ENCODE measurements around the gene PTPRM.

The PTPRM gene

DNA sequence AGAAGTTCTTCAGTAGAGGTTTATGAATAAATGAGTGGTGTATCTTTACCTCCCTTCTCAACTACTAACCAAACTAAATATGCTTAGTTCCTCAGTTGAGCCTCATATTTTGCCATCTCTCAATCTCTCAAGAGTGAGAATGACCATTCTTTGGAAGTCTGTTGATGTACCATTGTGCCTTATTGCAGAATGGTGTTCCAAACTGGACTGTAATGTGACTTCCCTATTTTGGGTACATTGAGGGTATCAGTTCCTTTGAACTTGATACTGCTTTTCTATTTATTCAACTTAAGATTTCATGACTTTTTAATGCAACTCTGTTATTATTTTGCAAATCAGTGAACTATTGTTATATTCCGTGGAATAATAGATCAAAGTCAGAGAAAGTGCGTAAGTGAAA is 159.4 kb downstream of the PTPRM start:
- TF ChIP-seq, protein P1, sequence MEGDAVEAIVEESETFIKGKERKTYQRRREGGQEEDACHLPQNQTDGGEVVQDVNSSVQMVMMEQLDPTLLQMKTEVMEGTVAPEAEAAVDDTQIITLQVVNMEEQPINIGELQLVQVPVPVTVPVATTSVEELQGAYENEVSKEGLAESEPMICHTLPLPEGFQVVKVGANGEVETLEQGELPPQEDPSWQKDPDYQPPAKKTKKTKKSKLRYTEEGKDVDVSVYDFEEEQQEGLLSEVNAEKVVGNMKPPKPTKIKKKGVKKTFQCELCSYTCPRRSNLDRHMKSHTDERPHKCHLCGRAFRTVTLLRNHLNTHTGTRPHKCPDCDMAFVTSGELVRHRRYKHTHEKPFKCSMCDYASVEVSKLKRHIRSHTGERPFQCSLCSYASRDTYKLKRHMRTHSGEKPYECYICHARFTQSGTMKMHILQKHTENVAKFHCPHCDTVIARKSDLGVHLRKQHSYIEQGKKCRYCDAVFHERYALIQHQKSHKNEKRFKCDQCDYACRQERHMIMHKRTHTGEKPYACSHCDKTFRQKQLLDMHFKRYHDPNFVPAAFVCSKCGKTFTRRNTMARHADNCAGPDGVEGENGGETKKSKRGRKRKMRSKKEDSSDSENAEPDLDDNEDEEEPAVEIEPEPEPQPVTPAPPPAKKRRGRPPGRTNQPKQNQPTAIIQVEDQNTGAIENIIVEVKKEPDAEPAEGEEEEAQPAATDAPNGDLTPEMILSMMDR (IDR thresholded peaks at IDR 0.05; ENCODE audit: low read depth, low read length): no peak
- H3K4me3 ChIP-seq (replicated peaks in 1 of 2; ENCODE audit: low read depth in 2 of 2, low read length in 2 of 2): no peak overlapping the region
- DNase-seq (ENCODE audit: low read depth in 2 of 2): no peak

DNA sequence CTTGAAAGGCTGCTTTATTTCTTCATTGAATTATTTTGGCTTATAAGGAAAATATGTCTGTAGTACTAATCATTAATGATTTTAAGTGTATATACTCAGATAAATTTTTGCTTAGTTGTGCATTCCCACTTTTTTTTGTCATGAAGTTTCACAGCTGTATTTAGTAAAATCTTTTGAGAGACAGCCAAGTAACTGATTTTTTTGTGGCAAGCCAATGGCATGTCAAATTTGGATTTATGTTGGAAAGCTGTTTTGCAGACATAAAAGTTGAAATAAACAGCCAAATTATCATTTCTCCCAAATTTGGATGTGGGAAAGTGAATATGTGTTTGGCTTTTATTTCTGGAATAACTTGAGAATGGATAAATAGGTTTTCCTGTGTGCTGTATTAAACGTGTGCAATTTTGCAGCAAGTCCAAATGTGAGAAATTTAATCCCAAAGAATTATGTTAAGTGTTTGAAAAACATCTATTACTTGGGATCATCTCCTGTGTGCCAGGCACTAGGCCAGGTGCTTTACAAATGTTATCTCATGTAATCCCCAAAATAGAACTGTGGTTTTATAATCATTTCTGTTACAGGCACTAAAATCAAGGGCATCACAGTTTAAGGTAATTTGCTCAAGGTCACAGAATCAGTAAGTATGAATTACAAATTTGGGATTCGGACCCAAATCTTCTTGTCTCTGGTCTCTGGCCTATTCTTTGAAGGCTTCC is 160.4 kb downstream of the PTPRM start:
- TF ChIP-seq, protein P1 (IDR thresholded peaks at IDR 0.05; ENCODE audit: low read depth, low read length): no peak
- DNase-seq (ENCODE audit: low read depth in 2 of 2): peak in 1 of 2 donors; percentile 22
- no peak overlapping the region for H3K4me3 ChIP-seq (replicated peaks in 1 of 2; ENCODE audit: low read depth in 2 of 2, low read length in 2 of 2)

DNA sequence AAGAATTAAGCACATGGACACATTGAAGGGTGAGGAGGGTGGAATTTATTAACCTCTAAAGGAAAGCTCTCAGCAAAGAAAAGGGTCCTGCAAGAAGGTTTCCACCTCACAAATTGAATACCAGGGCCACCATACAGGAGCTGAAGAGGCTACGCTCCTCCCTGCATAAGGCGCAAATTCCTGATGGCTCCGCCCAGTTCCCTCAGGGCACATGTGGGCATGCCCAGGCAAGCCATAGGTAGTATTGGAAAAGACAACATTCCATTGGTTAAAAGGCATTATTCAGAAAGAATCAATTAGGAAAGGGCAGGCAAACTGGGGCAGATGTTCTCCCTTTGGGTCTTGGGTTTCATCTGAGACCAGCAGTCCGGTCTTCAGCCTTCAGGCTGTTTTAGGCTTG is 161.2 kb downstream of the PTPRM start:
- H3K4me3 ChIP-seq (replicated peaks in 1 of 2; ENCODE audit: low read depth in 2 of 2, low read length in 2 of 2): no peak overlapping the region
- no peak for DNase-seq (ENCODE audit: low read depth in 2 of 2)
- TF ChIP-seq, protein P1 (IDR thresholded peaks at IDR 0.05; ENCODE audit: low read depth, low read length): no peak

DNA sequence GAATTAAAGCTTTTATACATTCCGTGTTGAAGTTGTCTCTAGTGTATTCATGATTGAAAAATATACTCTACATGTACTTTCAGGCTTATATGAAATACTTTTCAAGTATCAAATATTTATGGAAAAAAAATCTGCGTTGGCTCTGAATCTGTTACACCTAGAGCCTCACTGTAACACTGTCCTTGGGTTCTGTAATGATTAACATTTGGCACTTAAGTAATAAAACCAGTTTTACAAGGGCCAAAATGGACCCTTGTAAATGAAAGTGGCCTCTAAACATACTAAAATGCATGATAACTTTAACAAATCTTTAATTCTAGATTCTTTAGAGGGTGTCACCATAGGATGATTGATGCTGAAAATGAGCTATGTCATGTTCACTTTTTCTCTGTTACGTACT is 162.8 kb downstream of the PTPRM start:
- DNase-seq (ENCODE audit: low read depth in 2 of 2): no peak
- TF ChIP-seq, protein P1 (IDR thresholded peaks at IDR 0.05; ENCODE audit: low read depth, low read length): no peak
- no peak overlapping the region for H3K4me3 ChIP-seq (replicated peaks in 1 of 2; ENCODE audit: low read depth in 2 of 2, low read length in 2 of 2)

DNA sequence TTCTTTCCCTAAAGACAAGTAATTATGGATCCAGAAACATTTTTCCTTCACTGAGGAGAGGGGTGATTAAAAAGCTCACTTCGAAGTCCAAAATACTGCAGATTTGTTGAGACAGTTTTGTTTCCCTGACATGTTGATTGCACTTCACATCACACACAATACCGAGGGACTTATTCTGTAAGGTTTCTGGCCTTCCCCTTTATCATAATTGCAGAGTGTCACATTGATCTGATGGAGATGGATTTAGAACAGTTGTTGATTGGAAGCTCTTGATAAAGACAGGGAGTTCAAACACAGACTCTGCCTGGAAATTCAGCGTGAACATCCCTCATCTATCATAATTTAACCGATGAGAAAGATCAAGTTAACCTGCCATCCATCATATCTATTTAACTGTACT is 163.6 kb downstream of the PTPRM start:
- TF ChIP-seq, protein P1 (IDR thresholded peaks at IDR 0.05; ENCODE audit: low read depth, low read length): no peak
- no peak for DNase-seq (ENCODE audit: low read depth in 2 of 2)
- H3K4me3 ChIP-seq (replicated peaks in 1 of 2; ENCODE audit: low read depth in 2 of 2, low read length in 2 of 2): no peak overlapping the region

DNA sequence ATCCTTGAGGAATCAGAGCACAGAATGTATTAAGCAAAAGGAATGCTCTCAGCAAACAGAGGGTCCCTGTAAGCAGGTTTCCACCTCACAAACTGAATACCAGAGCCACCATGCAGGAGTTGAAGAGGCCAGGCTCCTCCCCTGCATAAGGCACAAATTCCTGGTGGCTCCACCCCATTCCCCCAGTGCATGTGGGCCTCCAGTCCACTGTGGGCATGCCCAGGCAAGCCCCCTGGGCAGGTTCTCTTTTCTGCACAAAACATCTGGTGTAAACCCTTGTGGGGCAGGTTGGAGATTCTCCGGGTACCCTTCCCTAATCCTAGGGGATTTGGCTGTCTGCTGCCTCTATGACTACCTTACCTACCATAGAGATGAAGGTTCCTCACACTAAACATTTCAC is 166.5 kb downstream of the PTPRM start:
- H3K4me3 ChIP-seq (replicated peaks in 1 of 2; ENCODE audit: low read depth in 2 of 2, low read length in 2 of 2): no peak overlapping the region
- DNase-seq (ENCODE audit: low read depth in 2 of 2): no peak
- TF ChIP-seq, protein P1 (IDR thresholded peaks at IDR 0.05; ENCODE audit: low read depth, low read length): no peak

DNA sequence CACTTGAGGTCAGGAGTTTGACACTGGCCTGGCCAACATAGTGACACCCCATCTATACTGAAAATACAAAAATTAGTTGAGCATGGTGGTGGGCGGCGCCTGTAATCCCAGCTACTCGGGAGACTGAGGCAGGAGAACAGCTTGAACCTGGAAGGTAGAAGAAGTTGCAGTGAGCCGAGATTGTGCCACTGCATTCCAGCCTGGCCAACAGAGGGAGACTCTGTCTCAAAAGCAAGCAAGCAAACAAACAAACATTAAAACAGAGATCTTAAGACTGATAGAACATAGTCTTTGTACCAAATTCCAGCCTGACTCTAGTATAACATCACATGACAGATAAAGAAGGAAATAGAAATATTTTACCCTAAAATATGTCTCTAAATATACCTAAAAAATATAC is 168.1 kb downstream of the PTPRM start:
- TF ChIP-seq, protein P1 (IDR thresholded peaks at IDR 0.05; ENCODE audit: low read depth, low read length): peak; percentile 38
- DNase-seq (ENCODE audit: low read depth in 2 of 2): peak in 1 of 2 donors; percentile 19

More for the DNA sequence above, 168.1 kb downstream of the PTPRM start:
- no peak overlapping the region for H3K4me3 ChIP-seq (replicated peaks in 1 of 2; ENCODE audit: low read depth in 2 of 2, low read length in 2 of 2)
